HEK293 (cell line): ENCODE results near the gene MUC4.

Experiments
- CTCF ChIA-PET: fragments of 350-600 bp; formaldehyde crosslinking; extraction: SDS; loops from one replicate; lab custom pipeline; 2021; ENCODE audit warnings: antibody characterized with exemption; lab: Yijun Ruan, JAX
- POLR2A ChIA-PET: fragments of 300-600 bp; formaldehyde crosslinking; extraction: SDS; loops from one replicate; lab custom pipeline; 2020; ENCODE audit warnings: antibody characterized with exemption, inconsistent platforms; lab: Yijun Ruan, JAX
- H3K27ac ChIP-seq: fragments of 200-500 bp; sonication (Bioruptor generic); 2 replicates; pipeline ENCODE4 v1.5.1; 2014; ENCODE audit warnings: low read depth, low read length, control low read depth, inconsistent platforms; ENCODE audit errors: extremely low read depth
- H3K36me3 ChIP-seq, 2 experiments: fragments of 200-500 bp in 1 of 2; sonication (Bioruptor generic) in 1 of 2; 1 replicate in 1 of 2; 2 replicates in 1 of 2; pipeline ENCODE4 v1.5.1; 2014 to 2017; ENCODE audit warnings: inconsistent platforms in 2 of 2, low read length in 2 of 2; ENCODE audit not compliant: control insufficient read depth in 2 of 2, insufficient read depth in 1 of 2
- H3K4me1 ChIP-seq: fragments of 200-500 bp; sonication (Bioruptor generic); 2 replicates; pipeline ENCODE4 v1.5.1; 2014; ENCODE audit warnings: mild to moderate bottlenecking, low read length, inconsistent platforms; ENCODE audit not compliant: control insufficient read depth, insufficient read depth
- H3K4me3 ChIP-seq: 2 replicates; pipeline ENCODE4 v1.5.1; 2011; ENCODE audit warnings: low read depth, mild to moderate bottlenecking, control low read depth, low read length, moderate library complexity
- H3K9me3 ChIP-seq: fragments of 200-500 bp; sonication (Bioruptor generic); 2 replicates; pipeline ENCODE4 v1.5.1; 2014; ENCODE audit warnings: low read depth, low read length, inconsistent platforms; ENCODE audit not compliant: control insufficient read depth, insufficient read depth
- MZF1 ChIP-seq: fragments of 450-650 bp; formaldehyde crosslinking; IDR thresholded peaks from 2 replicates; pipeline ENCODE4 v1.5.1; 2017; ENCODE audit warnings: missing biosample characterization, missing genetic modification characterization, borderline replicate concordance
- ZNF114 ChIP-seq: fragments of 450-650 bp; formaldehyde crosslinking; IDR thresholded peaks from 2 replicates; pipeline ENCODE4 v1.5.0; 2017; ENCODE audit warnings: missing biosample characterization, missing genetic modification characterization
- ZNF133 ChIP-seq: fragments of 450-650 bp; formaldehyde crosslinking; IDR thresholded peaks from 2 replicates; pipeline ENCODE4 v1.5.1; 2016; ENCODE audit warnings: missing biosample characterization, missing genetic modification characterization
- ZNF223 ChIP-seq: fragments of 450-650 bp; formaldehyde crosslinking; IDR thresholded peaks from 2 replicates; pipeline ENCODE4 v1.5.1; 2016; ENCODE audit warnings: missing biosample characterization, missing genetic modification characterization
- ZNF23 ChIP-seq: fragments of 450-650 bp; formaldehyde crosslinking; IDR thresholded peaks from 2 replicates; pipeline ENCODE4 v1.5.1; 2016; ENCODE audit warnings: missing biosample characterization, missing genetic modification characterization, borderline replicate concordance
- ZXDB ChIP-seq: fragments of 450-650 bp; formaldehyde crosslinking; IDR thresholded peaks from 2 replicates; pipeline ENCODE4 v1.5.1; 2016; ENCODE audit warnings: missing biosample characterization, missing genetic modification characterization
- TF ChIP-seq, protein P1 (sequence below): fragments of 450-650 bp; formaldehyde crosslinking; IDR thresholded peaks from 2 replicates; pipeline ENCODE4 v1.5.1; 2017; ENCODE audit warnings: missing biosample characterization, mild to moderate bottlenecking, missing genetic modification characterization, moderate library complexity
- TF ChIP-seq, protein P2 (sequence below): fragments of 450-650 bp; formaldehyde crosslinking; IDR thresholded peaks from 2 replicates; pipeline ENCODE4 v1.5.1; 2016; ENCODE audit warnings: missing biosample characterization, missing genetic modification characterization
- TF ChIP-seq, protein P3 (sequence below): fragments of 450-650 bp; IDR thresholded peaks from 2 replicates; pipeline ENCODE4 v1.5.1; 2018; ENCODE audit warnings: missing biosample characterization, missing genetic modification characterization

MUC4 gene

GRCh38 chr3:195768414-195768813, 43.3 kb downstream of the MUC4 start:
- Histone ChIP-seq H3K36me3 (no peaks in the 10 kb centered on the region), H3K9me3 (no peaks in the 10 kb centered on the region), H3K4me1 (no peaks in the 10 kb centered on the region), H3K27ac (no peak overlapping the region), H3K4me3 (no peak overlapping the region)
- CTCF ChIA-PET, result interaction anchor here (0.7 kb wide), 1 partner anchor 71 kb away, joined by 3 read pairs; no protein-coding TSS in a partner anchor
- no peak for TF ChIP-seq ZNF223 (tag by site-specific recombination)
- POLR2A ChIA-PET, result no interaction called here

GRCh38 chr3:195767792-195768191, 43.9 kb downstream of the MUC4 start:
- Histone ChIP-seq H3K27ac (no peak overlapping the region), H3K9me3 (no peaks in the 10 kb centered on the region), H3K4me1 (no peaks in the 10 kb centered on the region), H3K4me3 (no peak overlapping the region), H3K36me3 (no peaks in the 10 kb centered on the region)
- POLR2A ChIA-PET, result no interaction called here
- CTCF ChIA-PET, result no interaction called here
- TF ChIP-seq MZF1 (tag by site-specific recombination), result no peak
- TF ChIP-seq, protein P1, sequence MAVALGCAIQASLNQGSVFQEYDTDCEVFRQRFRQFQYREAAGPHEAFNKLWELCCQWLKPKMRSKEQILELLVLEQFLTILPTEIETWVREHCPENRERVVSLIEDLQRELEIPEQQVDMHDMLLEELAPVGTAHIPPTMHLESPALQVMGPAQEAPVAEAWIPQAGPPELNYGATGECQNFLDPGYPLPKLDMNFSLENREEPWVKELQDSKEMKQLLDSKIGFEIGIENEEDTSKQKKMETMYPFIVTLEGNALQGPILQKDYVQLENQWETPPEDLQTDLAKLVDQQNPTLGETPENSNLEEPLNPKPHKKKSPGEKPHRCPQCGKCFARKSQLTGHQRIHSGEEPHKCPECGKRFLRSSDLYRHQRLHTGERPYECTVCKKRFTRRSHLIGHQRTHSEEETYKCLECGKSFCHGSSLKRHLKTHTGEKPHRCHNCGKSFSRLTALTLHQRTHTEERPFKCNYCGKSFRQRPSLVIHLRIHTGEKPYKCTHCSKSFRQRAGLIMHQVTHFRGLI, result no peak
- TF ChIP-seq, protein P2, sequence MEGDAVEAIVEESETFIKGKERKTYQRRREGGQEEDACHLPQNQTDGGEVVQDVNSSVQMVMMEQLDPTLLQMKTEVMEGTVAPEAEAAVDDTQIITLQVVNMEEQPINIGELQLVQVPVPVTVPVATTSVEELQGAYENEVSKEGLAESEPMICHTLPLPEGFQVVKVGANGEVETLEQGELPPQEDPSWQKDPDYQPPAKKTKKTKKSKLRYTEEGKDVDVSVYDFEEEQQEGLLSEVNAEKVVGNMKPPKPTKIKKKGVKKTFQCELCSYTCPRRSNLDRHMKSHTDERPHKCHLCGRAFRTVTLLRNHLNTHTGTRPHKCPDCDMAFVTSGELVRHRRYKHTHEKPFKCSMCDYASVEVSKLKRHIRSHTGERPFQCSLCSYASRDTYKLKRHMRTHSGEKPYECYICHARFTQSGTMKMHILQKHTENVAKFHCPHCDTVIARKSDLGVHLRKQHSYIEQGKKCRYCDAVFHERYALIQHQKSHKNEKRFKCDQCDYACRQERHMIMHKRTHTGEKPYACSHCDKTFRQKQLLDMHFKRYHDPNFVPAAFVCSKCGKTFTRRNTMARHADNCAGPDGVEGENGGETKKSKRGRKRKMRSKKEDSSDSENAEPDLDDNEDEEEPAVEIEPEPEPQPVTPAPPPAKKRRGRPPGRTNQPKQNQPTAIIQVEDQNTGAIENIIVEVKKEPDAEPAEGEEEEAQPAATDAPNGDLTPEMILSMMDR, result no peak

DNA sequence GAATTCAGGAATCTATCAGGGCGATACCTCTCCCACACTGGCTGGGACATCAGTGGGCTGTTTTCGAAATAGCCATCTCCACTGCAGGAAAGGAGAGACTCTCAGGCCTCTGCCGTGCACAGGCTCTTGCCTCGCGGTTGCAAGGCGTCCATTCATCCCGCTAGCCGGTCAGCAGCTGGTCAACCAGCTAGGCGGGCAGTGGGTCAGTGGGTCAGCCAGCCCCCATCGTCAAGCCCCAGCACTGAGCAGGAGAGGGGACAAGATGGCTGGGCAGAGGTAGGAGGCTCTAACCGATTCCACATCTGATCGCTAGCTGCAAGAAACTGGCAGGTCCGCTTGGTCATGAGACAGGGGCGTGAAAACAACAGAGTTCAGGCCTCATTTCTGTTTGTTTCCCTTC, 45.1 kb downstream of the MUC4 start:
- ChIA-PET POLR2A (no interaction called here), CTCF (no interaction called here)
- H3K36me3 ChIP-seq, result no peaks in the 10 kb centered on the region
- H3K4me1 ChIP-seq, result no peaks in the 10 kb centered on the region
- H3K9me3 ChIP-seq, result no peaks in the 10 kb centered on the region
- TF ChIP-seq ZNF114 (tag by site-specific recombination) (no peak), ZNF133 (tag by site-specific recombination) (peak; percentile 78; the same call in 1 of the 2 replicates)
- no peak overlapping the region for H3K27ac ChIP-seq
- no peak overlapping the region for H3K4me3 ChIP-seq

DNA sequence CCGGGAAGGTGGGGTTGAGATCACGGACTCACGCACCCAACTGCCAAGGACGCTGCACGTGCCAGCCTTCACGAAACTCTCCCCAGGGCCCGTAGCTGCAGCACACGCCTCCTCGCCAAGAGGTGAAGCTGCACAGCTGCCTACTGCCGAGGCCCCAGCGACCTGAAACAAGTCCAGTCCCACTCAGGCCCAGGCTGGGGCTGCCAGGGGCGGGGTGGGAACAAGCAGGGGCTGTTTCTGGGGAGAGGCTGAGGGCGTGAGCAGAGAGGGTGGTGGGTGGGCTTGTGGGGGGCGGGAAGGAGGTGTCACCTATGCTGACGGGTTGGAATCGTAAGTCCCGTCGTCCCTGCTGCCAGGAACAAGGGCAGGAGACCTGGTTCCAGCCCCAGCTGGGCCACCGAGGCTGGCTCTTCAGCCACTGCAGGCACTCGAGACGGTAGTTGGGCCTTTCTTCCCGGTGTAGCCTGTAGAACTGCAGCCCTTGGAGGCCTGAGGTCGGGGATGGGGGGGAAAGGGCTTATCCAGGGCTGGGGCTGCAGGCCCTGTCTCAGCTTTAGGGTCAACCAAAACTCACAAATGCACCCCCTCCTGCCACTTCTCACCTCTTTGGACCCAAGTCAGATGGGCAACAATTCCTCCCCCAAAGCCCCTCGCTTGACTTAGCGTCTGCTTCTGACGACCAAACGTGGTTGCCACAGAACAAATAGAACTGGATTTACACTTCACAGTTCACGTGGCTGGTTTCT, 46.6 kb downstream of the MUC4 start:
- Histone ChIP-seq H3K9me3 (no peaks in the 10 kb centered on the region), H3K4me1 (no peaks in the 10 kb centered on the region), H3K4me3 (no peak overlapping the region)
- TF ChIP-seq, protein P3, sequence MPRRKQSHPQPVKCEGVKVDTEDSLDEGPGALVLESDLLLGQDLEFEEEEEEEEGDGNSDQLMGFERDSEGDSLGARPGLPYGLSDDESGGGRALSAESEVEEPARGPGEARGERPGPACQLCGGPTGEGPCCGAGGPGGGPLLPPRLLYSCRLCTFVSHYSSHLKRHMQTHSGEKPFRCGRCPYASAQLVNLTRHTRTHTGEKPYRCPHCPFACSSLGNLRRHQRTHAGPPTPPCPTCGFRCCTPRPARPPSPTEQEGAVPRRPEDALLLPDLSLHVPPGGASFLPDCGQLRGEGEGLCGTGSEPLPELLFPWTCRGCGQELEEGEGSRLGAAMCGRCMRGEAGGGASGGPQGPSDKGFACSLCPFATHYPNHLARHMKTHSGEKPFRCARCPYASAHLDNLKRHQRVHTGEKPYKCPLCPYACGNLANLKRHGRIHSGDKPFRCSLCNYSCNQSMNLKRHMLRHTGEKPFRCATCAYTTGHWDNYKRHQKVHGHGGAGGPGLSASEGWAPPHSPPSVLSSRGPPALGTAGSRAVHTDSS (tag by site-specific recombination), result no peak
- TF ChIP-seq ZXDB (tag by site-specific recombination), result no peak
- TF ChIP-seq ZNF23 (tag by site-specific recombination), result no peak
- TF ChIP-seq, all 188 proteins: peak for 0
- ChIA-PET CTCF (no interaction called here), POLR2A (no interaction called here)
- Histone ChIP-seq H3K36me3 (no peaks in the 10 kb centered on the region), H3K27ac (no peak overlapping the region)
